Brain pericyte (primary cell): Measurements from ENCODE around the gene HCN3.
"Not testable (repeated sequence)": the region's sequence is repeated elsewhere in the genome, so short reads cannot be mapped to it uniquely, and the experiment has no call there.

Experiments
- DNase-seq: peaks from one replicate; pipeline ENCODE4 v3.0.0-alpha.2; 2012; ENCODE audit warnings: low read depth, low spot score

The HCN3 gene

DNA sequence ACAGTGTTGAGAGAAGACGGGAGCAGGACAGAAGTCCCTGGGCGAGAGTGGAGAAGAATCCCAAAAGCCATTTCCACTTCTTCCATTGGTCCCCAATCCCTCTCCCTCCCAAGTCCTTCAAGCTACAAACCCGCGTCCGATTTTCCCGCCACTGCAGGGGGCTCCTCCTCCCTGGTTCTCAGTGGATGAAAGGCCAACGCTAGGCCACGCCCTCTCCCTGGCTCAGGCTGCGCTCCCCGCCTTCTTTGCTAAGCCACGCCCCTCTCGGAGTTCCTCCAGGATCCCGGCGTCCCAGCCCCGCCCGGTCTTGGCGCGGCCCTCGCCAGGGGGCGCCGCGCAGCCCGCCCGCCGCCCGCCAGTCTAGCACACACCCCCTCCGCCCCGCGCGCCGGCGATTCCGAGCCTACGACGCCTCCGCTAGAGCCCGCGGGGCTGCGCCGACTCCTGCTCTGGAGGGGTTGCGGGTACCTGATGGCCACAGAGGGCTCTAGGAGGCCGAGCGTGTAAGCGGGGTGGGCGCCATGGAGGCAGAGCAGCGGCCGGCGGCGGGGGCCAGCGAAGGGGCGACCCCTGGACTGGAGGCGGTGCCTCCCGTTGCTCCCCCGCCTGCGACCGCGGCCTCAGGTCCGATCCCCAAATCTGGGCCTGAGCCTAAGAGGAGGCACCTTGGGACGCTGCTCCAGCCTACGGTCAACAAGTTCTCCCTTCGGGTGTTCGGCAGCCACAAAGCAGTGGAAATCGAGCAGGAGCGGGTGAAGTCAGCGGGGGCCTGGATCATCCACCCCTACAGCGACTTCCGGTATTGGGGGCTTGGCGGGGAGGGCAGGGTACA is at the start of gene HCN3:
TSS of gene HCN3 (plus strand) at position 394 of the 832 bp plus-strand sequence. CDS start at position 522, 128 bp downstream.
- DNase-seq = peak; percentile 78

GRCh38 chr1:155228096-155228427 is 49.2 kb upstream of the HCN3 start:
- no peak for DNase-seq

- DNase-seq = not testable (repeated sequence)
Observed at GRCh38 chr1:155231302-155231701, 46.0 kb upstream of the HCN3 start.

- DNase-seq = not testable (repeated sequence)
Observed at GRCh38 chr1:155232001-155232978, 45.0 kb upstream of the HCN3 start.

DNA sequence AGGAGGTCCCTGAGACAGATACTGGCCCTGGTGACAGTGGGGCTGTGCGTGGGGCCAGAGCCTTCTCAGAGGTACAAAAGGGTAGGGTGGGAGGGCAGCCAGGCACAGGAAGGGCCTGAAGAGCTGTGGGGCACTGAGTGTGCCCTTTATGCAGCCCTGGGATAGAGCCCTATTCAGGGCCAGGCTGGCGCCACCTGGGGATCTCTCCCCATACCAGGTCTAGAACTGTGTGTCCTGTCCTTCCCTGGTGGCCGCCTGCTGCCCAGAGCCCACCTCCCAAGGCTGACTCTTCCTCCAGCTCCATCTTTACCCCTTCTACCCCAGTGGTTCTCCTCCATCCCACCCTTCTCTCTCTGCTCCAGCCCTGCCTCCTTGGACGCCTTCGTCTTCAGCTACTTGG is 43.8 kb upstream of the HCN3 start:
- not testable (repeated sequence) for DNase-seq

- not testable (repeated sequence) for DNase-seq
Observed at GRCh38 chr1:155235375-155235774, 41.9 kb upstream of the HCN3 start.

GRCh38 chr1:155236451-155236850 is 40.8 kb upstream of the HCN3 start:
- no peak for DNase-seq

DNA sequence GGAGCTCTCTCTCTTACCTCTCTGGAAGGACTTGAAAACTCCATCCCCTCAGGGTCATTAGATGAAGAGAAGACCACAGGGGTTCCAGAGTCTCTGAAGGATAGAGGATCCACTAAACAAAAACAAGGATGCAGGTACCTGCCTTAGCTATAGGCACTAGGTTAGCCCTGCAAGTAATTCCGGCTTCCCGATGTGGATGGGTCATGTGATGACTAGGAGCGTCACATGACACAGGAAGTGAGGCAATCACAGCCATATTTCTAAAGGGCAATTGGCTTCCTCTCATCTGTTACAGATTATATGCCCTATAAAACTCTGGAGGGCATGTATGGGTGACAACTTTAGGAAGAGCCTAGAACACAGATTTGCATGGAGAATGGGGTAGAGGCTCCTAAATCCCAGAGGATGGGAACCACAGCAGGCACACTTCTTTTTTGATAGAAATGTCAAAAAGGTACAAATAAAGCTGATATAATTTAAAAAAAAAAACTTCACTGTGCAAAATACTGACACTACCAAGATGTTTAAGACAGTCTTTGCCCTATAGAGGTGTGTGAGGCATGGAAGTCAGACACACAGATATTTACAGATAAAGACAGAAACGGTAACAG is 36.1 kb upstream of the HCN3 start:
- no peak for DNase-seq

DNA sequence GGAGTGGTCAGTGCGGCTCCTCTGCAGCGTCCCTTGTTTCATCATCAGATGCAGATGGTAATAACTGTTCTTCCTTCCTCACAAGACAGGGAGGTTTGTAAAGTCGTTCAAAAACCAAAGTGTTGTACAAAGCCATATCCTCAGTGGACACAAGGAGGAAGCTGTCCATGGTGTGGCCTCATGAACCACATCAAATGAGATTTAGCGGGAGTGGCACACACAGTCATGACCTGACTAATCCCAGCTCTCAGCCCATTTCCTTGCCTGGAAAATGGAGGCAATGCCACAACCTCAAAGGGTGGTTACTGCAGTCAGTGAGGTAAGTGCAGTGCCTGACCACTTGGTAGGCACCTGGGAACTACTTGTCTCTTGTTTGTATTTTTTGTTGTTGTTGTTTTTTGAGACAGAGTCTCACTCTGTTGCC is 35.4 kb upstream of the HCN3 start:
- DNase-seq = no peak

- DNase-seq = no peak
Observed at GRCh38 chr1:155242805-155243358, 34.4 kb upstream of the HCN3 start.

GRCh38 chr1:155244368-155245162 is 32.7 kb upstream of the HCN3 start:
- DNase-seq = peak; percentile 98

- DNase-seq = no peak
Observed at GRCh38 chr1:155245163-155245524, 32.1 kb upstream of the HCN3 start.

DNA sequence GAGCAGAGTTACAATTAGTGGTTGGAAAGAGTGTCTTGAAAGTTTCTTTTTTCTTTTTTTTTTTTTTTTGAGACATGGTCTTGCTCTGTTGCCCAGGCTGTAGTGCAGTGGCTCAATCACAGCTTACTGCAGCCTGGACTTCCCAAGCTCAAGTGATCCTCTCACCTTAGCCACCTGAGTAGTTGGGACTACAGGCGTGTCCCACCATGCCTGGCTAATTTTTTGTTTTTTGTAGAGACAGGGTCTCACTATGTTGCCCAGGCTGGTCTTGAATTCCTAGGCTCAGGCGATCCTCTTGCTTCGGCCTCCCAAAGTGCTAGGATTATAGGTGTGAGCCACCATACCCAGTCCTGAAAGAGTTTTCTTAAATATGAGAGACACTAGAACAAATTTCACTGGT is 30.5 kb upstream of the HCN3 start:
- DNase-seq = not testable (repeated sequence)

GRCh38 chr1:155247667-155248553 is 29.4 kb upstream of the HCN3 start:
- DNase-seq = no peak

DNA sequence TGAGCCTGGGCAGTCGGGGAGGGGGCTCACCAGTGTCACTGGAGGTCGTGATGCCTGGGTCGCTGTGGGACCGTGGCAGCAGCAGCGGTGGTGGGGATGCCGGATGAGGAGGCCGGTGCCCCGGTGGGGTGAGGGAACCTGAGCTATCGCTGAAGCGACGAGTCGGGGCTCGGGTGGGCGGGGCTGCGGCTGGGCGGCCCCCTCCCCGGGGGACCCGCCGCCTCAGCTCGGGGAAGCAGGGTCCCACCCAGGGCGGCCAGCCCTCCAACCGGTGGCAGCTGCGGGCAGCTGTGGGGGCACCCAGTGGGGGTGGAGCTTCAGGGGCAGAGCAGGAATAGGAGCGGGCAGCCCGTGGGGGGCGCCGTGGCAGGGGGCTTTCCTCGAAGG is 27.0 kb upstream of the HCN3 start:
- no peak for DNase-seq

- DNase-seq = peak; percentile 59
Observed at GRCh38 chr1:155250633-155251449, 26.4 kb upstream of the HCN3 start.

GRCh38 chr1:155251566-155251965 is 25.7 kb upstream of the HCN3 start:
- no peak for DNase-seq

DNA sequence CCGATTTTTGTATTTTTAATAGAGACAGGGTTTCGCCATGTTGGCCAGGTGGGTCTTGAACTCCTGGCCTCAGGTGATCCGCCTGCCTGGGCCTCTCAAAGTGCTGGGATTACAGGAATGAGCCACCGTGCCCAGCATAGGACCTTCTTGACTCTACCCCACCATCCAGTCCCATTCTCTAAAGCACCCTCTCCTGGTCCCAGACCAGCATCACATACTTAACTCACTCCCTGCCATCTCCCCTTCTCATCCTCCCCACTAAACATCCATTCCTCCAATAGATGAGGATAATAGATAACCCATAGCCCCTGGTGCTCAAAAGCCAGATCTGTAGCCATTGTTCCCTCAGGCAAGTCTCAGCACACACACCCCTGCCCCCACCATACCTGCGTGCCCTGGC is 24.1 kb upstream of the HCN3 start:
- DNase-seq = no peak

GRCh38 chr1:155253797-155254196 is 23.5 kb upstream of the HCN3 start:
- DNase-seq = no peak
